Measurements from ENCODE around the gene GSDMA.

The GSDMA gene

GRCh38 chr17:39963829-39964228 lies 1.0 kb downstream of the GSDMA start:
- no peak for DNase-seq (ENCODE audit: low read depth)

- DNase-seq (ENCODE audit: low read depth): no peak
These were observed 2.4 kb downstream of the GSDMA start for GRCh38 chr17:39965017-39965699.

GRCh38 chr17:39966771-39967170 lies 4.0 kb downstream of the GSDMA start:
- no peak for DNase-seq (ENCODE audit: low read depth)

GRCh38 chr17:39968761-39969160 lies 6.0 kb downstream of the GSDMA start:
- DNase-seq (ENCODE audit: low read depth): no peak

GRCh38 chr17:39969375-39969774 lies 6.6 kb downstream of the GSDMA start:
- DNase-seq (ENCODE audit: low read depth): no peak

GRCh38 chr17:39970157-39970692 lies 7.4 kb downstream of the GSDMA start:
- DNase-seq (ENCODE audit: low read depth): no peak

GRCh38 chr17:39971076-39971603 lies 8.3 kb downstream of the GSDMA start:
- no peak for DNase-seq (ENCODE audit: low read depth)

- no peak for DNase-seq (ENCODE audit: low read depth)
These were observed 9.5 kb downstream of the GSDMA start for GRCh38 chr17:39972271-39972670.

GRCh38 chr17:39973496-39973895 lies 10.7 kb downstream of the GSDMA start:
- DNase-seq (ENCODE audit: low read depth): no peak

- no peak for DNase-seq (ENCODE audit: low read depth)
These were observed 11.6 kb downstream of the GSDMA start for GRCh38 chr17:39974433-39974832.

- no peak for DNase-seq (ENCODE audit: low read depth)
These were observed 13.0 kb downstream of the GSDMA start for GRCh38 chr17:39975801-39976200.

- peak; percentile 87 for DNase-seq (ENCODE audit: low read depth)
These were observed 16.3 kb downstream of the GSDMA start for GRCh38 chr17:39979016-39979670.

- no peak for DNase-seq (ENCODE audit: low read depth)
These were observed 17.1 kb downstream of the GSDMA start for GRCh38 chr17:39979893-39980350.

GRCh38 chr17:39980351-39981206 lies 17.8 kb downstream of the GSDMA start, which contains the start of gene PSMD3:
Gene PSMD3 (plus strand): TSS chr17:39980807. CDS start chr17:39980971, 164 bp downstream.
- peak; percentile 99 for DNase-seq (ENCODE audit: low read depth)

- no peak for DNase-seq (ENCODE audit: low read depth)
These were observed 18.5 kb downstream of the GSDMA start for GRCh38 chr17:39981207-39981741.

GRCh38 chr17:39981766-39982375 lies 19.1 kb downstream of the GSDMA start:
- DNase-seq (ENCODE audit: low read depth): no peak

- no peak for DNase-seq (ENCODE audit: low read depth)
These were observed 25.5 kb downstream of the GSDMA start for GRCh38 chr17:39988206-39988810.

- no peak for DNase-seq (ENCODE audit: low read depth)
These were observed 31.6 kb downstream of the GSDMA start for GRCh38 chr17:39994448-39994847.

- no peak for DNase-seq (ENCODE audit: low read depth)
These were observed 32.6 kb downstream of the GSDMA start for GRCh38 chr17:39995438-39995837.

GRCh38 chr17:39996162-39996561 lies 33.4 kb downstream of the GSDMA start:
- DNase-seq (ENCODE audit: low read depth): no peak

- DNase-seq (ENCODE audit: low read depth): no peak
These were observed 34.0 kb downstream of the GSDMA start for GRCh38 chr17:39996800-39997199.

Measured in non-pigmented ciliary epithelial cell (primary cell).